Measurements from ENCODE around the gene GSS. TPM values are rescaled to one million over a fixed set of nuclear protein-coding genes. Genes with fewer than 3 reads are reported as not detected.

The GSS gene
- total RNA-seq, 2 donors from 2014 or later = 36.5 to 40.5 TPM

GRCh38 chr20:34892671-34893070, 62.9 kb downstream of the GSS start:
- DNase-seq (ENCODE audit: low spot score) (no peak), ATAC-seq (ENCODE audit: insufficient number of reproducible peaks, low FRiP score, low read depth) (no peak)
- no peak for TF ChIP-seq CTCF (IDR thresholded peaks at IDR 0.05)
- H3K27me3 ChIP-seq (replicated peaks; ENCODE audit: insufficient read depth) = no peaks in the 10 kb centered on the region
- H3K9me3 ChIP-seq = peaks cover 4% of the 10 kb centered on the region
- H3K36me3 ChIP-seq = no peaks in the 10 kb centered on the region
- peaks cover 38 to 49% of the 10 kb centered on the region in 2 donors for H3K4me1 ChIP-seq (ENCODE audit: control insufficient read depth in 1 of 2, low read depth in 2 of 2)
- no peak overlapping the region for H3K4me3 ChIP-seq
- peak overlapping the region; percentile 5 to 50 for H3K27ac ChIP-seq

GRCh38 chr20:34891166-34892062, 64.2 kb downstream of the GSS start:
- TF ChIP-seq CTCF (IDR thresholded peaks at IDR 0.05) = no peak
- Histone ChIP-seq H3K4me3 (no peak overlapping the region), H3K27me3 (replicated peaks; ENCODE audit: insufficient read depth) (no peaks in the 10 kb centered on the region), H3K36me3 (no peaks in the 10 kb centered on the region), H3K4me1 (ENCODE audit: control insufficient read depth in 1 of 2, low read depth in 2 of 2) (peaks cover 42 to 56% of the 10 kb centered on the region in 2 donors), H3K9me3 (peaks cover 4% of the 10 kb centered on the region), H3K27ac (peak overlapping the region; percentile 5 to 50)
- no peak for DNase-seq (ENCODE audit: low spot score)
- ATAC-seq (ENCODE audit: insufficient number of reproducible peaks, low FRiP score, low read depth) = peak; percentile 64

GRCh38 chr20:34888468-34888867, 67.1 kb downstream of the GSS start:
- peak overlapping the region; percentile 70 to 85 for H3K27ac ChIP-seq
- H3K4me3 ChIP-seq = no peak overlapping the region
- H3K36me3 ChIP-seq = peaks cover 11% of the 10 kb centered on the region
- ATAC-seq (ENCODE audit: insufficient number of reproducible peaks, low FRiP score, low read depth) = no peak
- H3K27me3 ChIP-seq (replicated peaks; ENCODE audit: insufficient read depth) = no peaks in the 10 kb centered on the region
- TF ChIP-seq CTCF (IDR thresholded peaks at IDR 0.05) = no peak
- peaks cover 35 to 50% of the 10 kb centered on the region in 2 donors for H3K4me1 ChIP-seq (ENCODE audit: control insufficient read depth in 1 of 2, low read depth in 2 of 2)
- DNase-seq (ENCODE audit: low spot score) = no peak
- H3K9me3 ChIP-seq = peaks cover 4% of the 10 kb centered on the region

- DNase-seq (ENCODE audit: low spot score) (no peak), ATAC-seq (ENCODE audit: insufficient number of reproducible peaks, low FRiP score, low read depth) (no peak)
- Histone ChIP-seq H3K4me1 (ENCODE audit: control insufficient read depth in 1 of 2, low read depth in 2 of 2) (peaks cover 34 to 50% of the 10 kb centered on the region in 2 donors), H3K4me3 (no peak overlapping the region), H3K27ac (peak overlapping the region; percentile 70 to 85), H3K27me3 (replicated peaks; ENCODE audit: insufficient read depth) (no peaks in the 10 kb centered on the region), H3K9me3 (peaks cover 4% of the 10 kb centered on the region), H3K36me3 (peaks cover 15% of the 10 kb centered on the region)
- no peak for TF ChIP-seq CTCF (IDR thresholded peaks at IDR 0.05)
Measured at GRCh38 chr20:34887023-34887422, 68.6 kb downstream of the GSS start.

GRCh38 chr20:34886122-34886521, 69.5 kb downstream of the GSS start:
- Histone ChIP-seq H3K27me3 (replicated peaks; ENCODE audit: insufficient read depth) (no peaks in the 10 kb centered on the region), H3K36me3 (peaks cover 15% of the 10 kb centered on the region), H3K4me3 (no peak overlapping the region), H3K9me3 (peaks cover 4% of the 10 kb centered on the region), H3K27ac (peak overlapping the region; percentile 70 to 85), H3K4me1 (ENCODE audit: control insufficient read depth in 1 of 2, low read depth in 2 of 2) (peaks cover 25 to 44% of the 10 kb centered on the region in 2 donors)
- ATAC-seq (ENCODE audit: insufficient number of reproducible peaks, low FRiP score, low read depth) (no peak), DNase-seq (ENCODE audit: low spot score) (no peak)
- no peak for TF ChIP-seq CTCF (IDR thresholded peaks at IDR 0.05)
